ENCODE data around the gene KMT2D. TPM values are rescaled to one million over a fixed set of nuclear protein-coding genes. Genes with fewer than 3 reads are reported as not detected.

The KMT2D gene
- total RNA-seq, 2 experiments from 2014 or later, result 48.3 to 58.2 TPM

GRCh38 chr12:49026678-49027480 is 33.7 kb downstream of the KMT2D start:
- Mint-ChIP-seq H3K27ac (no peak overlapping the region), H3K27me3 (no peaks in the 10 kb centered on the region), H3K36me3 (ENCODE audit: low read depth) (peaks cover 48% of the 10 kb centered on the region), H3K4me3 (no peak overlapping the region), H3K9me3 (ENCODE audit: low read depth) (no peaks in the 10 kb centered on the region), H3K4me1 (no peaks in the 10 kb centered on the region)
- intact Hi-C loops (cut with DNase I, micrococcal nuclease), result no loop called here
- POLR2A ChIA-PET, result no interaction called here
- ATAC-seq (no peak), DNase-seq (no peak)
- CTCF ChIA-PET, result interaction anchor here (1.5 kb wide), 1 partner anchor 39 kb away, joined by 8 read pairs; no protein-coding TSS in a partner anchor

- DNase-seq (no peak), ATAC-seq (no peak)
- Mint-ChIP-seq H3K36me3 (ENCODE audit: low read depth) (peaks cover 50% of the 10 kb centered on the region), H3K4me1 (no peaks in the 10 kb centered on the region), H3K9me3 (ENCODE audit: low read depth) (no peaks in the 10 kb centered on the region), H3K4me3 (no peak overlapping the region), H3K27ac (peak overlapping the region; percentile 34), H3K27me3 (no peaks in the 10 kb centered on the region)
- intact Hi-C loops (cut with DNase I, micrococcal nuclease), result no loop called here
- ChIA-PET CTCF (interaction anchor here (0.5 to 1.4 kb wide), 6 partner anchors 13 to 82 kb away, joined by 3 read pairs; no protein-coding TSS in a partner anchor), POLR2A (no interaction called here)
Observed at GRCh38 chr12:49026101-49026500, 34.5 kb downstream of the KMT2D start.

- Mint-ChIP-seq H3K27me3 (no peaks in the 10 kb centered on the region), H3K4me3 (no peak overlapping the region), H3K27ac (peak overlapping the region; percentile 34), H3K9me3 (ENCODE audit: low read depth) (no peaks in the 10 kb centered on the region), H3K36me3 (ENCODE audit: low read depth) (peaks cover 55% of the 10 kb centered on the region), H3K4me1 (no peaks in the 10 kb centered on the region)
- ChIA-PET CTCF (interaction anchor here (0.5 to 1.5 kb wide), 7 partner anchors 14 to 172 kb away, joined by 3 to 4 read pairs (median 3); no protein-coding TSS in a partner anchor), POLR2A (no interaction called here)
- peak; percentile 51 for ATAC-seq
- DNase-seq, result no peak
- intact Hi-C loops (cut with DNase I, micrococcal nuclease), result no loop called here
Observed at GRCh38 chr12:49025463-49025862, 35.1 kb downstream of the KMT2D start.

GRCh38 chr12:49024543-49024942 is 36.1 kb downstream of the KMT2D start:
- POLR2A ChIA-PET, result interaction anchor here (0.7 kb wide), 1 partner anchor 1139 kb away, joined by 3 read pairs; no protein-coding TSS in a partner anchor
- CTCF ChIA-PET, result interaction anchor here (0.5 to 1.5 kb wide), 4 partner anchors 13 to 1794 kb away, joined by 3 read pairs; no protein-coding TSS in a partner anchor
- Mint-ChIP-seq H3K36me3 (ENCODE audit: low read depth) (peaks cover 53% of the 10 kb centered on the region), H3K9me3 (ENCODE audit: low read depth) (no peaks in the 10 kb centered on the region), H3K27ac (no peak overlapping the region), H3K4me3 (no peak overlapping the region), H3K27me3 (no peaks in the 10 kb centered on the region), H3K4me1 (peaks cover 4% of the 10 kb centered on the region)
- ATAC-seq (no peak), DNase-seq (no peak)
- intact Hi-C loops (cut with DNase I, micrococcal nuclease), result no loop called here

- Mint-ChIP-seq H3K4me1 (peaks cover 10% of the 10 kb centered on the region), H3K27me3 (no peaks in the 10 kb centered on the region), H3K27ac (no peak overlapping the region), H3K36me3 (ENCODE audit: low read depth) (peaks cover 50% of the 10 kb centered on the region), H3K9me3 (ENCODE audit: low read depth) (no peaks in the 10 kb centered on the region), H3K4me3 (no peak overlapping the region)
- CTCF ChIA-PET, result interaction anchor here (0.7 to 1.7 kb wide), 3 partner anchors 22 to 406 kb away, joined by 3 to 5 read pairs (median 4); no protein-coding TSS in a partner anchor
- no peak for DNase-seq
- intact Hi-C loops (cut with DNase I, micrococcal nuclease), result no loop called here
- POLR2A ChIA-PET, result no interaction called here
- ATAC-seq, result no peak
Observed at GRCh38 chr12:49023812-49024211, 36.8 kb downstream of the KMT2D start.

- POLR2A ChIA-PET, result no interaction called here
- CTCF ChIA-PET, result interaction anchor here (0.6 to 2.1 kb wide), 8 partner anchors 7 to 404 kb away, joined by 3 to 6 read pairs (median 4); partner anchors contain the start of gene RHEBL1
- no peaks in the 10 kb centered on the region for H3K27me3 Mint-ChIP-seq
- peaks cover 45% of the 10 kb centered on the region for H3K36me3 Mint-ChIP-seq (ENCODE audit: low read depth)
- H3K4me1 Mint-ChIP-seq, result peaks cover 14% of the 10 kb centered on the region
- H3K9me3 Mint-ChIP-seq (ENCODE audit: low read depth), result no peaks in the 10 kb centered on the region
- DNase-seq (no peak), ATAC-seq (no peak)
- no peak overlapping the region for H3K27ac Mint-ChIP-seq
- intact Hi-C loops (cut with DNase I, micrococcal nuclease), result no loop called here
- H3K4me3 Mint-ChIP-seq, result no peak overlapping the region
Observed at GRCh38 chr12:49022558-49023178, 37.9 kb downstream of the KMT2D start.

GRCh38 chr12:49021292-49021915 is 39.2 kb downstream of the KMT2D start:
- no peak overlapping the region for H3K27ac Mint-ChIP-seq

GRCh38 chr12:49020441-49020840 is 40.2 kb downstream of the KMT2D start:
- intact Hi-C loops (cut with DNase I, micrococcal nuclease), result no loop called here
- Mint-ChIP-seq H3K4me1 (peaks cover 28% of the 10 kb centered on the region), H3K4me3 (no peak overlapping the region), H3K27me3 (no peaks in the 10 kb centered on the region), H3K27ac (no peak overlapping the region), H3K9me3 (ENCODE audit: low read depth) (no peaks in the 10 kb centered on the region), H3K36me3 (ENCODE audit: low read depth) (peaks cover 40% of the 10 kb centered on the region)
- ATAC-seq, result no peak
- ChIA-PET CTCF (interaction anchor here (0.6 to 2.7 kb wide), 7 partner anchors 10 to 167 kb away, joined by 4 to 20 read pairs (median 8); partner anchors contain the start of genes DDN and DDX23), POLR2A (interaction anchor here (1.0 to 1.3 kb wide), 3 partner anchors 32 to 169 kb away, joined by 3 to 5 read pairs (median 4); partner anchors contain the start of gene DDX23)
- no peak for DNase-seq

More at GRCh38 chr12:49021292-49021915, 39.2 kb downstream of the KMT2D start:
- no peak for DNase-seq
- no peak overlapping the region for H3K4me3 Mint-ChIP-seq
- no peaks in the 10 kb centered on the region for H3K9me3 Mint-ChIP-seq (ENCODE audit: low read depth)
- no peak for ATAC-seq
- intact Hi-C loops (cut with DNase I, micrococcal nuclease), result no loop called here
- POLR2A ChIA-PET, result interaction anchor here (1.0 kb wide), 1 partner anchor 169 kb away, joined by 3 read pairs; the partner anchor contains the start of gene DDX23
- peaks cover 41% of the 10 kb centered on the region for H3K36me3 Mint-ChIP-seq (ENCODE audit: low read depth)
- CTCF ChIA-PET, result interaction anchor here (1.4 to 2.7 kb wide), 6 partner anchors 9 to 168 kb away, joined by 4 to 20 read pairs (median 8); partner anchors contain the start of genes DDX23 and RHEBL1
- H3K4me1 Mint-ChIP-seq, result peaks cover 25% of the 10 kb centered on the region
- no peaks in the 10 kb centered on the region for H3K27me3 Mint-ChIP-seq

- H3K27me3 Mint-ChIP-seq, result no peaks in the 10 kb centered on the region
- H3K36me3 Mint-ChIP-seq (ENCODE audit: low read depth), result peaks cover 35% of the 10 kb centered on the region
- intact Hi-C loops (cut with DNase I, micrococcal nuclease), result loop anchor here (2.0 to 5.0 kb wide), 6 partner anchors 23 to 603 kb away; partner anchors contain the start of genes FKBP11 (in 1 of the 2) and PRPF40B (in 1 of the 2)
- peak overlapping the region; percentile 97 for H3K27ac Mint-ChIP-seq
- peak overlapping the region; percentile 81 for H3K4me3 Mint-ChIP-seq
- DNase-seq, result peak; percentile 69
- ChIA-PET CTCF (interaction anchor here (0.5 to 2.7 kb wide), 11 partner anchors 20 to 316 kb away, joined by 3 to 20 read pairs (median 5); partner anchors contain the start of genes DDN, DDX23 and LMBR1L), POLR2A (interaction anchor here (0.6 to 1.3 kb wide), 4 partner anchors 31 to 111 kb away, joined by 3 to 5 read pairs (median 4); no protein-coding TSS in a partner anchor)
- H3K4me1 Mint-ChIP-seq, result peaks cover 33% of the 10 kb centered on the region
- no peaks in the 10 kb centered on the region for H3K9me3 Mint-ChIP-seq (ENCODE audit: low read depth)
- no peak for ATAC-seq
Observed at GRCh38 chr12:49019443-49020324, 40.9 kb downstream of the KMT2D start.

GRCh38 chr12:49019120-49019430 is 41.5 kb downstream of the KMT2D start:
- Mint-ChIP-seq H3K27ac (peak overlapping the region; percentile 97), H3K4me1 (peaks cover 34% of the 10 kb centered on the region), H3K9me3 (ENCODE audit: low read depth) (no peaks in the 10 kb centered on the region), H3K4me3 (peak overlapping the region; percentile 81), H3K36me3 (ENCODE audit: low read depth) (peaks cover 34% of the 10 kb centered on the region), H3K27me3 (no peaks in the 10 kb centered on the region)
- DNase-seq (no peak), ATAC-seq (peak; percentile 17)
- POLR2A ChIA-PET, result interaction anchor here (0.6 to 1.3 kb wide), 3 partner anchors 31 to 80 kb away, joined by 3 to 5 read pairs (median 3); no protein-coding TSS in a partner anchor
- intact Hi-C loops (cut with DNase I, micrococcal nuclease), result loop anchor here (2.0 to 5.0 kb wide), 6 partner anchors 22 to 603 kb away; partner anchors contain the start of genes FKBP11 (in 1 of the 2) and PRPF40B (in 1 of the 2)
- CTCF ChIA-PET, result interaction anchor here (0.8 to 2.7 kb wide), 6 partner anchors 20 to 92 kb away, joined by 3 to 20 read pairs (median 4); partner anchors contain the start of genes DDN and LMBR1L

Data from activated CD4-positive, alpha-beta T cell treated with anti-CD3 and anti-CD28 coated beads for 36 hours (primary cell).